ENCODE measurements around the gene PLCB1.

DNA sequence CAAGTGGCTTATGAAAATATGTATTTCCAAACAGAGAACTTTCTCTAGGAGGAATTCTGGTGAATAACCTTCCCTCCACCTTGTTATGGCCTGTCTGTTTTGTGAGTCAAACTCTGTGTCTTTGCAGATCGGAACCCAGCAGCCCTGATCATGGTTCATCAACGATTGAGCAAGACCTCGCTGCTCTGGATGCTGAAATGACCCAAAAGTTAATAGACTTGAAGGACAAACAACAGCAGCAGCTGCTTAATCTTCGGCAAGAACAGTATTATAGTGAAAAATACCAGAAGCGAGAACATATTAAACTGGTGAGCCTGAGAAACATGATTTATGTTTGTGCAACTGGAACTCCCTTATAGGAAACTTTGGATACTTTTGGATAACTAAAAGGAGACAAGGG lies 642.3 kb downstream of the PLCB1 start:
- TF ChIP-seq, protein P1, sequence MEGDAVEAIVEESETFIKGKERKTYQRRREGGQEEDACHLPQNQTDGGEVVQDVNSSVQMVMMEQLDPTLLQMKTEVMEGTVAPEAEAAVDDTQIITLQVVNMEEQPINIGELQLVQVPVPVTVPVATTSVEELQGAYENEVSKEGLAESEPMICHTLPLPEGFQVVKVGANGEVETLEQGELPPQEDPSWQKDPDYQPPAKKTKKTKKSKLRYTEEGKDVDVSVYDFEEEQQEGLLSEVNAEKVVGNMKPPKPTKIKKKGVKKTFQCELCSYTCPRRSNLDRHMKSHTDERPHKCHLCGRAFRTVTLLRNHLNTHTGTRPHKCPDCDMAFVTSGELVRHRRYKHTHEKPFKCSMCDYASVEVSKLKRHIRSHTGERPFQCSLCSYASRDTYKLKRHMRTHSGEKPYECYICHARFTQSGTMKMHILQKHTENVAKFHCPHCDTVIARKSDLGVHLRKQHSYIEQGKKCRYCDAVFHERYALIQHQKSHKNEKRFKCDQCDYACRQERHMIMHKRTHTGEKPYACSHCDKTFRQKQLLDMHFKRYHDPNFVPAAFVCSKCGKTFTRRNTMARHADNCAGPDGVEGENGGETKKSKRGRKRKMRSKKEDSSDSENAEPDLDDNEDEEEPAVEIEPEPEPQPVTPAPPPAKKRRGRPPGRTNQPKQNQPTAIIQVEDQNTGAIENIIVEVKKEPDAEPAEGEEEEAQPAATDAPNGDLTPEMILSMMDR (conservative IDR thresholded peaks at IDR 0.05; ENCODE audit: low read depth, low read length), result no peak
- no peak for TF ChIP-seq EZH2 (IDR thresholded peaks at IDR 0.05; ENCODE audit: low read length, unreplicated experiment)

Data from PC-3 (cell line).